PC-3 (cell line): ENCODE measurements around the gene CEP152. TPM values are rescaled to one million over a fixed set of nuclear protein-coding genes. Genes with fewer than 3 reads are reported as not detected.

Experiments used
- ATAC-seq: fragments of 200-7000 bp; cut with Tn5 transposase; 2 replicates; pipeline ENCODE4 v1.9.1; 2020; ENCODE audit warnings: mild to moderate bottlenecking, moderate library complexity
- BruUV-seq: library from RNA; stranded (reverse); fragments of 400-500 nt; replicated peaks from 2 replicates; lab custom pipeline; 2021; lab: Mats Ljungman, UMichigan
- CTCF ChIA-PET: fragments of 300-600 bp; sonication (Branson Sonifier 250); formaldehyde crosslinking; loops from one replicate; lab custom pipeline; 2022; ENCODE audit warnings: antibody characterized with exemption; lab: Charles Lee
- POLR2A ChIA-PET: fragments of 300-600 bp; sonication (Branson Sonifier 250); formaldehyde crosslinking; loops from one replicate; lab custom pipeline; 2022; ENCODE audit warnings: antibody characterized with exemption; ENCODE audit not compliant: unreplicated experiment; lab: Charles Lee
- DNase-seq: peaks from one replicate; pipeline ENCODE4 v3.0.0-alpha.2; 2015
- H2AFZ ChIP-seq: fragments of 300-600 bp; sonication (generic); 2 replicates; pipeline ENCODE4 v1.6.0; 2016; ENCODE audit warnings: antibody characterized with exemption, low read length
- H3F3A ChIP-seq: fragments of 300-600 bp; sonication (generic); one replicate; pipeline ENCODE4 v1.6.0; 2017; ENCODE audit warnings: antibody characterized with exemption, low read length, control low read depth, mild to moderate bottlenecking; ENCODE audit not compliant: unreplicated experiment
- H3K27ac ChIP-seq: fragments of 300-600 bp; sonication (generic); 2 replicates; pipeline ENCODE4 v1.5.1; 2016; ENCODE audit warnings: mild to moderate bottlenecking, low read length
- H3K27me3 ChIP-seq: fragments of 300-600 bp; sonication (generic); 2 replicates; pipeline ENCODE4 v1.6.1; 2016; ENCODE audit warnings: low read length, mixed read lengths
- H3K36me3 ChIP-seq: fragments of 300-600 bp; sonication (generic); 2 replicates; pipeline ENCODE4 v1.6.1; 2016; ENCODE audit warnings: low read depth, mixed run types, low read length, mixed read lengths
- H3K4me1 ChIP-seq: fragments of 300-600 bp; sonication (generic); 2 replicates; pipeline ENCODE4 v1.5.1; 2016; ENCODE audit warnings: low read length; ENCODE audit not compliant: insufficient read depth
- H3K4me2 ChIP-seq: fragments of 300-600 bp; sonication (generic); 2 replicates; pipeline ENCODE4 v1.6.0; 2016; ENCODE audit warnings: low read length
- H3K4me3 ChIP-seq: fragments of 300-600 bp; sonication (generic); 2 replicates; pipeline ENCODE4 v1.5.1; 2016; ENCODE audit warnings: mild to moderate bottlenecking, low read length, mixed read lengths
- H3K79me2 ChIP-seq: fragments of 300-600 bp; sonication (generic); 2 replicates; pipeline ENCODE4 v1.6.1; 2017; ENCODE audit warnings: low read length, mixed read lengths
- H3K9ac ChIP-seq: fragments of 300-600 bp; sonication (generic); 2 replicates; pipeline ENCODE4 v1.6.0; 2016; ENCODE audit warnings: mild to moderate bottlenecking, low read length
- H3K9me2 ChIP-seq: fragments of 300-600 bp; sonication (generic); replicated peaks from 2 replicates; pipeline ENCODE4 v1.6.1; 2016; ENCODE audit warnings: mixed run types, low read length, mixed read lengths
- H3K9me3 ChIP-seq: fragments of 300-600 bp; sonication (generic); 2 replicates; pipeline ENCODE4 v1.6.1; 2016; ENCODE audit warnings: low read length, mixed read lengths
- H4K20me1 ChIP-seq: fragments of 300-600 bp; sonication (generic); 2 replicates; pipeline ENCODE4 v1.6.1; 2016; ENCODE audit warnings: low read length, mixed read lengths
- CTCF ChIP-seq: fragments of 300-600 bp; sonication (generic); conservative IDR thresholded peaks from 2 replicates; pipeline ENCODE4 v1.5.1; 2017; ENCODE audit warnings: antibody characterized with exemption, low read depth, mild to moderate bottlenecking, low read length
- EZH2 ChIP-seq: fragments of 300-600 bp; sonication (generic); IDR thresholded peaks from one replicate; pipeline ENCODE4 v1.6.1; 2017; ENCODE audit warnings: antibody characterized with exemption, mild to moderate bottlenecking, low read length; ENCODE audit not compliant: unreplicated experiment
- EZH2phosphoT487 ChIP-seq: fragments of 300-600 bp; sonication (generic); IDR thresholded peaks from 2 replicates; pipeline ENCODE4 v1.6.1; 2018; ENCODE audit warnings: mild to moderate bottlenecking, antibody characterized with exemption, low read length, borderline replicate concordance
- intact Hi-C: fragments of 100-400 bp; cut with micrococcal nuclease; formaldehyde crosslinking; loops from 2 replicates; pipeline ENCODE4 v1.9.0; 2023
- total RNA-seq: library from RNA; depleted of rRNA; stranded (reverse); fragments of >200 nt; gene quantifications from 2 replicates; pipeline ENCODE4 v1.2.3, GENCODE V29; 2014; rRNA removed

The CEP152 gene
- total RNA-seq, 1 experiment from 2014 or later: 7.5 TPM

GRCh38 chr15:48693484-48693883 lies 117.4 kb downstream of the CEP152 start:
- Histone ChIP-seq H3K9me3 (no peaks in the 10 kb centered on the region), H2AFZ (no peak overlapping the region), H4K20me1 (no peaks in the 10 kb centered on the region), H3K4me2 (peak overlapping the region; percentile 39; the same call in 1 of the 2 replicates), H3K9me2 (no peaks in the 10 kb centered on the region), H3K36me3 (no peaks in the 10 kb centered on the region), H3F3A (peaks cover 7% of the 10 kb centered on the region), H3K79me2 (no peaks in the 10 kb centered on the region), H3K27me3 (no peaks in the 10 kb centered on the region), H3K4me3 (no peak overlapping the region), H3K4me1 (peaks cover 32% of the 10 kb centered on the region), H3K9ac (no peak overlapping the region), H3K27ac (peak overlapping the region; percentile 28; the same call in 1 of the 2 replicates)
- POLR2A ChIA-PET: no interaction called here
- intact Hi-C loops: no loop called here
- DNase-seq (peak; percentile 53), ATAC-seq (peak; percentile 65)
- TF ChIP-seq CTCF (no peak), EZH2phosphoT487 (no peak), EZH2 (no peak)
- CTCF ChIA-PET: interaction anchor here (1.2 kb wide), 1 partner anchor 117 kb away, joined by 3 read pairs; the partner anchor contains the start of gene CEP152
- no TSS peak for BruUV-seq

- ATAC-seq (no peak), DNase-seq (no peak)
- H3K4me2 ChIP-seq: no peak overlapping the region
- H4K20me1 ChIP-seq: no peaks in the 10 kb centered on the region
- H3K9me3 ChIP-seq: no peaks in the 10 kb centered on the region
- intact Hi-C loops: no loop called here
- H3K4me1 ChIP-seq: peaks cover 8% of the 10 kb centered on the region
- POLR2A ChIA-PET: no interaction called here
- TF ChIP-seq CTCF: no peak
- no peak for TF ChIP-seq EZH2
- no peak for TF ChIP-seq EZH2phosphoT487
- no peaks in the 10 kb centered on the region for H3K79me2 ChIP-seq
- H3K36me3 ChIP-seq: no peaks in the 10 kb centered on the region
- no peaks in the 10 kb centered on the region for H3K27me3 ChIP-seq
- H3K9ac ChIP-seq: no peak overlapping the region
- H3K27ac ChIP-seq: no peak overlapping the region
- no TSS peak for BruUV-seq
- H3K9me2 ChIP-seq: no peaks in the 10 kb centered on the region
- H3F3A ChIP-seq: no peaks in the 10 kb centered on the region
- no peak overlapping the region for H3K4me3 ChIP-seq
- no peak overlapping the region for H2AFZ ChIP-seq
- CTCF ChIA-PET: no interaction called here
Observed at GRCh38 chr15:48688493-48688892, 122.4 kb downstream of the CEP152 start.

Other genes starting within 250 kb of the CEP152 start
- gene FBN1, start 165.4 kb downstream of the CEP152 start, total RNA-seq: 6.7 and 7.4 TPM in 2 replicates
- gene EID1, start 67.1 kb upstream of the CEP152 start, total RNA-seq: 98.7 and 115 TPM in 2 replicates
- gene SHC4, start 152.8 kb upstream of the CEP152 start, total RNA-seq: 2.4 and 4.3 TPM in 2 replicates
- 13.6 and 18.6 TPM in 2 replicates for gene SECISBP2L, start 235.4 kb upstream of the CEP152 start, total RNA-seq